ENCODE data around the gene KIF6.

KIF6 gene

GRCh38 chr6:39476670-39477069 is 248.5 kb downstream of the KIF6 start:
- no peak overlapping the region for H3K4me3 ChIP-seq
- TF ChIP-seq CTCF (IDR thresholded peaks at IDR 0.05) = no peak
- no peak overlapping the region for H3K27ac ChIP-seq
- no peak for DNase-seq (ENCODE audit: low spot score)

- Histone ChIP-seq H3K27ac (no peak overlapping the region), H3K4me3 (no peak overlapping the region)
- TF ChIP-seq CTCF (IDR thresholded peaks at IDR 0.05) = no peak
- no peak for DNase-seq (ENCODE audit: low spot score)
Observed at GRCh38 chr6:39476151-39476550, 249.1 kb downstream of the KIF6 start.

GRCh38 chr6:39471954-39472659 is 253.1 kb downstream of the KIF6 start:
- TF ChIP-seq CTCF (IDR thresholded peaks at IDR 0.05) = no peak
- H3K4me3 ChIP-seq = no peak overlapping the region
- no peak for DNase-seq (ENCODE audit: low spot score)
- no peak overlapping the region for H3K27ac ChIP-seq

- no peak for TF ChIP-seq CTCF (IDR thresholded peaks at IDR 0.05)
- Histone ChIP-seq H3K27ac (no peak overlapping the region), H3K4me3 (no peak overlapping the region)
- DNase-seq (ENCODE audit: low spot score) = no peak
Observed at GRCh38 chr6:39470506-39470905, 254.7 kb downstream of the KIF6 start.

GRCh38 chr6:39468385-39468784 is 256.8 kb downstream of the KIF6 start:
- H3K4me3 ChIP-seq = no peak overlapping the region
- TF ChIP-seq CTCF (IDR thresholded peaks at IDR 0.05) = no peak
- no peak overlapping the region for H3K27ac ChIP-seq
- no peak for DNase-seq (ENCODE audit: low spot score)

GRCh38 chr6:39466631-39467030 is 258.6 kb downstream of the KIF6 start:
- no peak for DNase-seq (ENCODE audit: low spot score)
- no peak for TF ChIP-seq CTCF (IDR thresholded peaks at IDR 0.05)
- Histone ChIP-seq H3K4me3 (no peak overlapping the region), H3K27ac (no peak overlapping the region)

- no peak overlapping the region for H3K4me3 ChIP-seq
Observed at GRCh38 chr6:39465539-39465938, 259.7 kb downstream of the KIF6 start.

More at GRCh38 chr6:39465539-39465938, 259.7 kb downstream of the KIF6 start:
- no peak for DNase-seq (ENCODE audit: low spot score)
- no peak for TF ChIP-seq CTCF (IDR thresholded peaks at IDR 0.05)
- H3K27ac ChIP-seq = no peak overlapping the region
